ENCODE measurements around the gene BAIAP2. TPM values are rescaled to one million over a fixed set of nuclear protein-coding genes. Genes with fewer than 3 reads are reported as not detected.
"Not testable (repeated sequence)": the region's sequence is repeated elsewhere in the genome, so short reads cannot be mapped to it uniquely, and the experiment has no call there.

BAIAP2 gene
- polyA plus RNA-seq, 3 donors = 8.6 to 17.0 (median 11.2) TPM

- Mint-ChIP-seq H3K27ac (peak overlapping the region; percentile 93 to 100 (median 98)), H3K9me3 (peaks cover 3 to 13% (median 10%) of the 10 kb centered on the region in 7 donors), H3K4me3 (peak overlapping the region in 1 of 2 donors; percentile 69), H3K36me3 (peaks cover 15 to 28% of the 10 kb centered on the region in 2 donors), H3K27me3 (ENCODE audit: low read depth in 3 of 3) (peaks cover 0 to 1% (median 1%) of the 10 kb centered on the region in 3 donors), H3K4me1 (peaks cover 55% of the 10 kb centered on the region)
- Histone ChIP-seq H4K20me1 (ENCODE audit: insufficient read depth, low read length) (no peaks in the 10 kb centered on the region), H3K27ac (ENCODE audit: low read depth in 1 of 2, low read length in 2 of 2) (peak overlapping the region; percentile 97 to 100), H2AFZ (ENCODE audit: insufficient read depth, low read depth, low read length, poor library complexity, severe bottlenecking) (no peak overlapping the region), H3K9me3 (replicated peaks in 1 of 2; ENCODE audit: control insufficient read depth in 1 of 2, insufficient read depth in 1 of 2, low read length in 2 of 2) (peaks cover 0 to 8% of the 10 kb centered on the region in 2 donors), H3K9ac (ENCODE audit: insufficient read depth, low read length, poor library complexity, severe bottlenecking) (peak overlapping the region; percentile 44), H3K4me3 (replicated peaks in 1 of 3; ENCODE audit: low read depth in 2 of 3, low read length in 3 of 3) (no peak overlapping the region), H3K27me3 (ENCODE audit: control insufficient read depth in 2 of 2, insufficient read depth in 2 of 2, low read length in 2 of 2) (no peaks in the 10 kb centered on the region), H3K79me2 (ENCODE audit: insufficient read depth, low read length) (peaks cover 50% of the 10 kb centered on the region), H3K4me2 (replicated peaks; ENCODE audit: extremely low read depth, low read length, poor library complexity, severe bottlenecking) (no peak overlapping the region), H3K36me3 (replicated peaks in 1 of 2; ENCODE audit: control insufficient read depth in 1 of 2, insufficient read depth in 2 of 2, low read length in 2 of 2) (no peaks in the 10 kb centered on the region), H3K4me1 (ENCODE audit: control insufficient read depth in 1 of 2, insufficient read depth in 2 of 2, low read length in 2 of 2) (peaks cover 53 to 64% of the 10 kb centered on the region in 2 donors)
- peak; percentile 60 to 82 (median 61) for DNase-seq
- 75% methylated on average over 13 of the region's 17 CpGs for WGBS (ENCODE audit: insufficient coverage)
- TF ChIP-seq, protein P1, sequence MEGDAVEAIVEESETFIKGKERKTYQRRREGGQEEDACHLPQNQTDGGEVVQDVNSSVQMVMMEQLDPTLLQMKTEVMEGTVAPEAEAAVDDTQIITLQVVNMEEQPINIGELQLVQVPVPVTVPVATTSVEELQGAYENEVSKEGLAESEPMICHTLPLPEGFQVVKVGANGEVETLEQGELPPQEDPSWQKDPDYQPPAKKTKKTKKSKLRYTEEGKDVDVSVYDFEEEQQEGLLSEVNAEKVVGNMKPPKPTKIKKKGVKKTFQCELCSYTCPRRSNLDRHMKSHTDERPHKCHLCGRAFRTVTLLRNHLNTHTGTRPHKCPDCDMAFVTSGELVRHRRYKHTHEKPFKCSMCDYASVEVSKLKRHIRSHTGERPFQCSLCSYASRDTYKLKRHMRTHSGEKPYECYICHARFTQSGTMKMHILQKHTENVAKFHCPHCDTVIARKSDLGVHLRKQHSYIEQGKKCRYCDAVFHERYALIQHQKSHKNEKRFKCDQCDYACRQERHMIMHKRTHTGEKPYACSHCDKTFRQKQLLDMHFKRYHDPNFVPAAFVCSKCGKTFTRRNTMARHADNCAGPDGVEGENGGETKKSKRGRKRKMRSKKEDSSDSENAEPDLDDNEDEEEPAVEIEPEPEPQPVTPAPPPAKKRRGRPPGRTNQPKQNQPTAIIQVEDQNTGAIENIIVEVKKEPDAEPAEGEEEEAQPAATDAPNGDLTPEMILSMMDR (IDR thresholded peaks at IDR 0.05) = no peak
- intact Hi-C loops (cut with micrococcal nuclease) = no loop called here
Measured at GRCh38 chr17:81153340-81153803, 118.4 kb downstream of the BAIAP2 start.

DNA sequence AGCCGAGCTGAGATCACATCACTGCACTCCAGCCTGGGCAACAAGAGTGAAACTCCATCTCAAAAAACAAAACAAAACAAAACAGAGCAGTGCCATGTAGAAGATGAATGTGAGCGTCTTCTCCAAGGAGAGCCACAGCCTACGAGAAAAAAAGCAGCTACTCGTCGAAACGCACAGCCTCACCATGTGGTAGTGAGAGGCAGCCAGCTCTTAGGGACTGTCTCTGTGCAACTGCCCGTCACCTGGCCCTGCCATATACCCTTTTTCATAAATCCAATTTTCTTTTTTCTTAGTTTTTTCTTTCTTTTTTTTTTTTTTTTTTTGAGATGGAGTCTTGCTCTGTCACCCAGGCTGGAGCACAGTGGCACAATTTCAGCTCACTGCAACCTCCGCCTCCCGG lies 119.1 kb downstream of the BAIAP2 start:
- H3K4me3 ChIP-seq (replicated peaks in 1 of 3; ENCODE audit: low read depth in 2 of 3, low read length in 3 of 3); H4K20me1 ChIP-seq (ENCODE audit: insufficient read depth, low read length); H3K36me3 ChIP-seq (replicated peaks in 1 of 2; ENCODE audit: control insufficient read depth in 1 of 2, insufficient read depth in 2 of 2, low read length in 2 of 2); intact Hi-C loops (cut with micrococcal nuclease); H3K4me2 ChIP-seq (replicated peaks; ENCODE audit: extremely low read depth, low read length, poor library complexity, severe bottlenecking); H3K27me3 ChIP-seq (ENCODE audit: control insufficient read depth in 2 of 2, insufficient read depth in 2 of 2, low read length in 2 of 2); DNase-seq; H3K27me3 Mint-ChIP-seq (ENCODE audit: low read depth in 3 of 3); H3K4me3 Mint-ChIP-seq; H3K9ac ChIP-seq (ENCODE audit: insufficient read depth, low read length, poor library complexity, severe bottlenecking); H2AFZ ChIP-seq (ENCODE audit: insufficient read depth, low read depth, low read length, poor library complexity, severe bottlenecking); H3K9me3 ChIP-seq (replicated peaks in 1 of 2; ENCODE audit: control insufficient read depth in 1 of 2, insufficient read depth in 1 of 2, low read length in 2 of 2): not testable (repeated sequence)
- peaks cover 50% of the 10 kb centered on the region for H3K79me2 ChIP-seq (ENCODE audit: insufficient read depth, low read length)
- peak overlapping the region; percentile 97 to 100 for H3K27ac ChIP-seq (ENCODE audit: low read depth in 1 of 2, low read length in 2 of 2)
- peak overlapping the region; percentile 93 to 100 (median 98) for H3K27ac Mint-ChIP-seq
- no CpG with 5 or more reads among the region's 9 CpGs for WGBS (ENCODE audit: insufficient coverage)
- peaks cover 51 to 64% of the 10 kb centered on the region in 2 donors for H3K4me1 ChIP-seq (ENCODE audit: control insufficient read depth in 1 of 2, insufficient read depth in 2 of 2, low read length in 2 of 2)
- peaks cover 15 to 26% of the 10 kb centered on the region in 2 donors for H3K36me3 Mint-ChIP-seq
- H3K4me1 Mint-ChIP-seq = peaks cover 56% of the 10 kb centered on the region
- H3K9me3 Mint-ChIP-seq = peaks cover 3 to 13% (median 10%) of the 10 kb centered on the region in 7 donors
